GM18870 (cell line): Measurements from ENCODE around the gene ATF6B.

Experiments used
- ATAC-seq: cut with Tn5 transposase; IDR thresholded peaks from one replicate; pipeline ENCODE4 v1.9.1; 2021; ENCODE audit warnings: moderate library complexity; ENCODE audit not compliant: unreplicated experiment

The ATF6B gene

DNA sequence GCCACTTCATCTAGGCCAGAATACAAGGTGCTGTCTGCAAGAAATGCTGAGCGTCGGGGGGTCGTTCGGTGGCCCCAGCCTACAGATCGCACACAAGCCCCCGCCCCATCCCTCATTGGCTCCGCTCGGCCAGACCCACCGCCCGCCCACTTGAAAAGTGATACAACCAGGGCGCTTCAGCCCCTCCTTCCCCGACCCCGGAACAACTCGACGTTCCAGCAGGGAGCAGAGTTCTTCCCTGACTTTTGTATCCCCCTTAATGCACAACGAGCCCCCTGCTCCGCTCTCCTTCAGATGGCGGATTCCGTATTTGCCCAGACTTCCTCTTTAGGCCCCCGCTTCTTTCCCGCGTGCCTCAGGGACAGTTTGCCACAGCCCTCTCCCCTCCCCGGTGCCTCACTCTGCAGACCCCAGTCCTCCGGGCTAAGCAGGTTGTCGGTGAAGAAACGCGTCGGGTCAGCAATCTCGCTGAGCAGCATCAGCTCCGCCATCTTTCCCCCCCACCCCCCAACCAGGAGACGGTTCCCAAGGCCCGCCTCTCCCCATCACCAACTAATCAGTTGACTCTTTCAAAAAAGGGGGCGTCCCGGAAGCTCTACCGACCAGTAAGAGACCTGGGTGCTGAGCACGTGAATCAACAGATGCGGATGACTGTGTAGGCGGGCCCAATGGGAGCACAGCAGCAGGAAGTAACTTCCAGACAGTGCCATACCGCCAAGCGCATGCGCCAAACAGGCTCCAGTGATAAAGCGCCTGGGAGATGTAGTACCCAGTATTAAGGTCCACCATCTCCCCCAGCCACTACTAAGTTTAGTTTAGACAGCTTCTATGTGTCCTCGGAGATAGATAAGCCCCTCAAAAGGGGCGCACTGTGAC is at the start of gene ATF6B:
Gene ATF6B (minus strand): TSS at position 530 of the 876 bp plus-strand sequence. CDS start 39 bp downstream, at position 491.
- peak; percentile 93 for ATAC-seq

- no peak for ATAC-seq
Measured at GRCh38 chr6:32177183-32177787, 49.2 kb upstream of the ATF6B start.

DNA sequence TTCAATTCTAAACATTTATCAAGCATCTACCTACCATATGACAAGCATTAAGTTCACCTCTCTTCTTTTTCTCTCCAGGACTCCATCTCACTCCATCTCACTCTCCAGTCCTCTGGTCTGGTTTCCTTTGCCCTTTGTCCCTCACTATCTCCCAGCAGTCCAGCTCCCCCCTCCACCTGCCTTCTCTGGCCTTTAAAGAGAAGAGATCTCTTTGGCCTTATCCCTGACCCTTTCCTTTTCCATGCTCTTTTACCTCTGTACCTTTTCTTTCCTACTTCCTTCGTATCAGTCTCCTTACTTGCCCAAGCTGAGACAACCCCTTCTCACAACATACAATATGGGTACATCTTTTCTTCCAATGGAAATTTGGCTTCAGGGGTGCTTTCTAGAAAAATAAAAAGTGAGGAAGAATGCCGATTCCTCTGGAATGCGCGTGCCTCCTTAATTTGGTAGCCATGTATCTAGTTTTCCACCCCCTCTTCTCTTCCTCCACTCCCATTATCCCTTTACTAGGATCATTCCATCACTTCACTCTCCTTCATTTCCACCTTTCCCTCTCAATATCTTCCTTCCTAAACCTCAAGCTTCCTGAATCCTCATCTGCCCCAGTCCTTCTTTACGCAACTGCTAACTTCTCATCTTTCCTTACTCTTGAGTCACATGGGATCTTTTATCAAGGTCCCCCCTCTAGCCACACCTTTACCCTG is 48.6 kb upstream of the ATF6B start:
- ATAC-seq, result no peak

DNA sequence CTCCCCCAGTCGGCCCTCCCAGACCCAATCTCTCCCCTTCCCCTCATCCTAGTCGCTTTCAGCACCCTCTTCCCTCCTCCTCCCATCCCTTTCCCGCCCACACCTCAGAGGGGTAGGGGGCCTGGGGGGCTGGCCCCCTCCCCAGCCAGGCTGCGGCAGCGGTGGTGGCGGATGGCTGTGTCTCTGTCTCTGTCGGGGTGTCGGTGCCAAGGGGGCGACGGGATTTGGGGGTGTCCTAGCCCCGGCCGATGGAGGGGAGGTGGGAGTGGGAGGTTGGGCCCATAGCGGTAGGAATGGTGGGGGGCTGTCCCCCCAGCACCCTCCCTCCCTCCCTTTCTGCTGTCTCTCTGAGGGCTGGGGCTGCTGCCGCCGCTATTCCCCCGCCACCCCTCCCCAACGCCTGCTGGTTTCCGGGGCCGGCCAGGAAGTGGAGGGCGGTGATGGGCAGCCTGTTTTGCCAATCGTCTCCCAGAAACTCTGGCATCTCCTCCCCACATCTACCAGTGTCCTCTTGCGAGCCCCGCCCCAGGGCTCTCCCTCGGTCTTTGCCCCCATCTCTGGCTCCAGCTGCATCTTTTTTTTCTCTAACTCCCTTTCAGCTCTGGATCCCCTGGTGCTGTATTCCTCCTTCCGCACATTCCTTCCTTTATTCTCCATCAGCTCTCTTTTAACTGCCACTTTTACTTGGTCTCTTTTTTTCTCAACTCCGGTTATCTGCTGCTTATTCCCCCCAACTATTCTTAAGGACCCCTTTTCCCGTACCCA is 47.8 kb upstream of the ATF6B start, which contains the start of gene AGPAT1:
Gene AGPAT1 (minus strand): TSS at position 374 of the 765 bp plus-strand sequence. CDS start 4,588 bp downstream, outside the sequence.
- no peak for ATAC-seq

DNA sequence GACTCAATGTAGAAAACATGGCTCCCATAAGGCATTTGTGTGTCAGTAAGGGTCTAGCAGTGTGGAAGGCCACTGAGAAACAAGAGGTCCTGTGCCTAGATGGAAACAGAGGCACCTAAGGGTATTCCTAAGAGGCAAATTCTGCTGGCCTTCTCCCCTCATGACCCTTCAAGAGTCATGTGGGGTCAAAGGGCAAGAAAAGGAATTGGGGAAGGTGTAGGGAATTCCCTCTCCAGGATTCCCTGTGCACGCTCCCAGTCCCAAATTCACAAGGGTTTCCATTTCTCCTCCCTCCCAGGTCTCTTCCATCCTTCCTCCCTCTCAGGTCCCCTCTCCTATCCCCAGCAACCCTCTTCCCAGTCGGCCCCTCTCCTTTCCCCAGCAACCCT is 47.3 kb upstream of the ATF6B start:
- no peak for ATAC-seq

- no peak for ATAC-seq
Measured at GRCh38 chr6:32174416-32174815, 46.4 kb upstream of the ATF6B start.

DNA sequence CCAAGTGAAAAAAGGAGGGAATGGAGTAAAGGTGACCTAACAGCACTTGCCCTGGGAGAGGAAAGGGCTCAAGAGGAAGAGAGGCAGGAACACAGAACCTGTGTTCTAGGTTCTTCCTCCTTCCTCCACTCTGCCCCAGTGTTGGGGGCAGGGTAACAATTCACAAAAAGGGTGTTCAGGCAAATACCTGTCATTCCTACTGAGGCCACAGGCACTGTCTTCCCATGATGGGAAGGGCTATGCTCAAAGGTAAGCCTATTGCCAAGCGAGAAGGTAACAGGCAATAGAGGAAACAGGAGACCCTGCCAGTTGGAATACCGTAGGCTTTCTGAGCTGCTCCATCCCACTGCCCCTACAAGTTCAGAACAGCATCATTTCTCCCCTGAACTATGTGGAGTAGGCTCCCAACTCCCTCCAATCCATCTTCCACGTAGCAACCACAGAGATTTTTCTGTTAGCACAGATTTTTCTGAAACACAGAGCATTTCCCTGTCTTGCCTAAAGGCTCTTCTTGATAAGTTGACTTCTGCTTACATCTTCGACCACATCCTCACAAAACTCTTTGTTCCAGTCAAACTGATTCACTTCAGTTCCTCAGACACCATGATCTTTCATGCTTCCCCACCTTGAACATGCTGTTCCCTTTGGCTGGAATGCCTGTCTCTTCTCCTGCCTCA is 45.1 kb upstream of the ATF6B start:
- no peak for ATAC-seq

DNA sequence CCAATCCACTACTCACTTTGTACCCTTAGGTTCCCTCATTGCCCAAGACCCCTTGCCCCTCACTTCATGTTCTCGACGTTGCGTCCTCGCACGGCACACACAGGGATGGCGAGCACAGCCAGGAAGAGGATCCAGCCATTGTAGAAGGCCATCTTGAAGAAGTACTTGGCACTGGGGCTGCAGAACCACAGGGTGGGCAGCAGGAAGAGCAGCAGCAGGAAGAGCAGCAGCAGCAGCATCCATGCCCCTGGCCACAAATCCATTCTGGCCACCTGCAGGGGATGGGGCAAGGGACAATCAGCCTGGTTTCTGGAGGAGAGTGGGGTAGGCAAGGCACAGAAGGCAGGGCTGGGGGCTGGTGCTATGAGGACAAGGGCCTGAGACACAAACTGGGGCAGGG is 43.2 kb upstream of the ATF6B start:
- no peak for ATAC-seq

- ATAC-seq, result no peak
Measured at GRCh38 chr6:32170294-32170693, 42.2 kb upstream of the ATF6B start.

DNA sequence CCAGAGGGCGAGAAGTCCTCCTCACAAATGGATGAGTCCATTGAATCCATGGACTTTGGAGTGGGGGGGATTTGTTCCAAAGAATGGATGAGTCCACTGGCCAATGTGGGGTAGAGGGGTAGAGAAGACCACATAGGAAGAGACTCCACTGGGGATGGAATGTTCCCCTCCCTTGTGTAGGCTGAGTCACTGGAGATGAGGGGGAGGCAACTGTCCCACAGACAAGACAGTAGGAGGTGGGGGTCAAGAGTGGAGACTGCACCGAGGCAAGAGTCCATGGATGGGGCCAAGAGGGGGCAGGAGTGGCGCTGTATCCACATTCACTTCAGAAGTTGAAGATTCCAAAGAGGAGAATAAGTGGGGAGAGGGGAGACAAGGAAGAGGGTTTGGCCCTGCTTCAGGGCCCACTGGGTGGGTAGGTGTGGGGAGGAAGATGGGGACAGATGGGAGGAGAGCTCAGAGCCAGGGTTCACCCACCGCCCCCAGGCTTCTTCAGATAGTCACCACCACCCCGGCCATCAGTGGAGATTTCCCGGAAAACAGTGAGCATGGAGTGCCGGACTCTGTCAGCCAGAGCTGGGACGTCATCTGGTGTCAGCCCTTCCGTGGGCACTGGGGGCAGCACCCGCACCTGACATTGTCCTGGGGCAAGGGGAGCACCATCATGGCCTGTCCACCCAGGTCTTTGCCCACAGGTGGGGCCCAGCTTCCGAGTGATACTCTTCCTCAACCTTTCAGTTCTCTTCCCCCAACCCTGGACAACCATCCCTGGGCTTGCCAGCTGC is 41.0 kb upstream of the ATF6B start:
- ATAC-seq, result no peak

GRCh38 chr6:32168350-32168749 is 40.3 kb upstream of the ATF6B start:
- no peak for ATAC-seq

DNA sequence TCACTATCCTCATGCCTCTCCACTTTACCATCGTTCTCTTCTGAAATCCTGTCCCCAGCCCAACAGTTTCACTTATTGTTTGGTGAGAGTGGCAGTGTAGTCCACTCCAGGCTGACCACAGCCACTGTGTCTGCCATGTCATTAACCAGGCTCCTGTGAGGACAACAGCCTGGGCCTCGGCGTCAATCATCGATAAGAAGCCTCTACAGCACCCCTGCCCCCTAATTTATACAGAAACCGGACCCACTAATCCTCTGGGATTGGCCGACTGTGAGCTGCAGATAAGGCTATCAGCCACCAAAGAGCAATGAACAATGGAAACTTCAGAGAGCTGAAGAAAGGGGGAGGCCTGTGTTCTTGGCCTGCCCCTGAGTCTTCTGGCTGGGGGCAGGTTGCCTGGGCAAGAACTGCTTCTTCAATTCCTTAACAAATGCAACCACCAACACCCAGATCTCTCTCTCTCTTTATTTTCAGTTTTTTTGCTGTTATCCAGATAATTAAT is 39.8 kb upstream of the ATF6B start:
- no peak for ATAC-seq

DNA sequence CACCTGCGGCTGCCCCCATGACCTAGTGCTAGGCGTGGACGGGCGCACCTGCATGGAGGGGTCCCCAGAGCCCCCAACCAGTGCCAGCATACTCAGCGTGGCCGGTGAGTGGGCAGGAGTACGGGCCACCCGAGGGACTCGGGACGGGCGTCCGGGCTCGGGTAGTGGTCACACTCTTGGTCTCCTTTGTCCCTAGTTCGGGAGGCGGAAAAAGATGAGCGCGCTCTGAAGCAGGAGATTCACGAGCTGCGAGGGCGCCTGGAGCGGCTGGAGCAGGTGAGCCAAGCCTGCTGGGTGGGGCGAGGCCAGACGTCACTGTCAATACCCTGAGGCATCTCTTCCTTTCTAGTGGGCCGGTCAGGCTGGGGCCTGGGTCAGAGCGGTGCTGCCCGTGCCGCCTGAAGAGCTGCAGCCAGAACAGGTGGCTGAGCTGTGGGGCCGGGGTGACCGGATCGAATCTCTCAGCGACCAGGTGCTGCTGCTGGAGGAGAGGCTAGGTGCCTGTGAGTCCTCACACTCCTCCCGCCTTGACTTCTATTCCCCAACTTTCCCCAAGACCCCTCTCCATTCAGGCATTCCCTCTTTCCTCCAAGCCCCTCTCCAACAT is 39.2 kb upstream of the ATF6B start:
- ATAC-seq, result no peak

DNA sequence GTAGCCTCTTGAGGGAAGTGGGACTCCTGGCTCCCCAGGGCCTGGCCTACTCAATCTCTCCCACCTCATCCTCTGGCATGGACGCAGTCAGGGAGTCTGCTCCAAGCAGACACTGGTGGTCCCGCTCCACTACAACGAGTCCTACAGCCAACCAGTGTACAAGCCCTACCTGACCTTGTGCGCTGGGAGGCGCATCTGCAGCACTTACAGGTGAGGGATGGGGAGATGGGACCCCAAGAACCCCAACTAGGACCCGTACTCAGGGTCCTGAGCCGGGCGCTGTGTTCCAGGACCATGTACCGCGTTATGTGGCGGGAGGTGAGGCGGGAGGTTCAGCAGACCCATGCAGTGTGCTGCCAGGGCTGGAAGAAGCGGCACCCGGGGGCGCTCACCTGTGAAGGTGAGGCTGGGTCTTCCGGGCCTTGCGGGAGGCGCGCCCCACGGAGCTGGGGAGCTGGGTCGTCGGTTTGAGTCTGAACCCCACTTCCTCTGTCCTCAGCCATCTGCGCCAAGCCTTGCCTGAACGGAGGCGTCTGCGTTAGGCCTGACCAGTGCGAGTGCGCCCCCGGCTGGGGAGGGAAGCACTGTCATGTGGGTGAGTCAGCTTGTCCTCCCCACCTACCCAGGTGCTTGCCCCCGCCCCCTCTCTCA is 38.5 kb upstream of the ATF6B start:
- no peak for ATAC-seq

GRCh38 chr6:32164295-32164694 is 36.2 kb upstream of the ATF6B start, which contains the start of gene EGFL8:
TSS of gene EGFL8 (plus strand) at chr6:32164595. CDS start at chr6:32166166, 1,571 bp downstream.
- ATAC-seq, result no peak

- no peak for ATAC-seq
Measured at GRCh38 chr6:32163559-32164258, 35.7 kb upstream of the ATF6B start.

- no peak for ATAC-seq
Measured at GRCh38 chr6:32158052-32158451, 30.0 kb upstream of the ATF6B start.

DNA sequence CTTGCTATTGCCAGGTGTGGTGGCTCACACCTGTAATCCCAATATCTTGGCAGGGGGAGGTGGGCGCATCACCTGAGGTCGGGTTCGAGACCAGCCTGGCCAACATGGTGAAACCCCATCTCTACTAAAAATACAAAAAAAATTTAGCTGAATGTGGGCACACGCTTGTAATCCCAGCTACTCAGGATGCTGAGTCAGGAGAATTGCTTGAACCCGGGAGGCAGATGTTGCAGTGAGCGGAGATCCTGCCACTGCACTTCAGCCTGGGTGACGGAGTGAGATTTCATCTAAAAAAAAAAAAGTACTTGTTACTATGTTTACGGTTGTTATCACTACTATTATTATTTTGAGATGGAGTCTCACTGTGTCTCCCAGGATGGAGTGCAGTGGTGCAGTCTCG is 28.8 kb upstream of the ATF6B start:
- ATAC-seq, result no peak
